GM18502 (cell line): ENCODE measurements around the gene ZNF580.
A peak's percentile ranks its signal among the peaks of the same experiment; 100 is the strongest.

Source experiments
- ATAC-seq: cut with Tn5 transposase; IDR thresholded peaks from one replicate; pipeline ENCODE4 v1.9.1; 2021; ENCODE audit warnings: mild to moderate bottlenecking; ENCODE audit not compliant: unreplicated experiment, poor library complexity

The ZNF580 gene

DNA sequence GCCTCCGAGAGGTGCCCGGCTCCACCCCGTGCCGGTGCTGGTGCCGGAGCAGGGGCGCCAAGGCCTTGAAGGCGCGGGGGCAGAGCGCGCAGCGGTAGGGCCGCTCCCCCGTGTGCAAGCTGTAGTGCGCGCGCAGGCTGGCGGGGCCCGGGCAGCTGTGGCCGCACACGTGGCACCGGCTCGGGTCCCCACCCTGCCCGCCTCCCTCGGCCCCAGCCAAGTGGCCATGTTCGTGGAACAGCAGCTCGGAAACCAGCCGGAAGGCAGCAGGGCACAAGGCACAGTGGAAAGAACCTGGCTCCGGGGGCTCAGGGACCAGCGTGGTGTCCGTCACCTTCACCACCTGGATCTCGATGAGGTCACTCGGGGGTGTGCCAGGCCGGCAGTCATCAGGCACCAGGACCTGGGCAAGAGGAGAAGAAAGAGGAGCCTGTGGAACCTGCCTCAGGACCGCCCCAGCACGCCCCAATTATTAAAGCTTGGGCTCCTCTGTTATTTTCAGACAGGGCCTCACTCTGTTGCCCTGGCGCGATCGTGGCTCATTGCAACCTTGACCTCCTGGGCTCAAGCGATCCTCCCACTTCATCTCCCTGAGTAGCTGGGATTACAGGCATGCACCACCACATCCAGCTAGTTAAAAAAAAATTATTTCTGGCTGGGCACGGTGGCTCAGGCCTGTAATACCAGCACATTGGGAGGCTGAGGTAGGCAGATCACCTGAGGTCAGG is 18.4 kb upstream of the ZNF580 start:
- no peak for ATAC-seq

DNA sequence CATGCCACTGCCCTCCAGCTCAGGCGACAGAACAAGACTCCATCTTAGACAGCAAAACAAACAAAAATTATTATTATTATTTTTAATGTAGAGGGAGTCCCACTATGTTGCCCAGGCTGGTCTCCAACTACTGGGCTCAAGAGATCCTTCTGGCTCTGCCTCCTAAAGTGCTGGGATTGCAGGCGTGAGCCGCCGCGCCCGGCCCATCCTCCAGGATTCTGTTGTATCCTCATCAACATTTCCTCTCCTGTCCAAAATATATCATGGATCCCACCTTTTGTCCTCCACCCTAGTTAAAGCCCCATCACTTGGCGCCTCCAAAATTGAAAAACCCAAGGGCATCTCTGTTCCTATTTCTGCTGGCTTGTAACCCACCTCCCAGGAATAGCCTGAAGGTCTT is 17.7 kb upstream of the ZNF580 start:
- ATAC-seq, result no peak

DNA sequence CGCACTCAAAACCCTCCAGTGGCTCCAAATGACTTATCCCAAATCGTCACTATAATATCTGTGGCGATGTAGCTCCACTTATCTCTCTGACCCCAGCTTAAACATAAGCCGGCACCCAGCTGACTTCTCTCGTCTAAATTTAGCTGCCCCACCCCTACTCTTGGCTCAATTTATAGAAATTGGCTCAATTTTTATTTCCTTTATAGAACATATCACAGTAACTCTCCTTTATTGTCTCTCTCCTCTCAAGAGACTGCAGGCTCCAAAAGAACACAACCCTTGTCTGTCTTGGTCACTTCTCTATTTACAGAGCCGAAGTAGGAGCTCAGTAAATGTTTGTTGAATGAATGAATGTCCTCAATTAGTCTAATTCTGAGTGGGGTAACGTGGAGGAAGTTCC is 17.2 kb upstream of the ZNF580 start:
- no peak for ATAC-seq

DNA sequence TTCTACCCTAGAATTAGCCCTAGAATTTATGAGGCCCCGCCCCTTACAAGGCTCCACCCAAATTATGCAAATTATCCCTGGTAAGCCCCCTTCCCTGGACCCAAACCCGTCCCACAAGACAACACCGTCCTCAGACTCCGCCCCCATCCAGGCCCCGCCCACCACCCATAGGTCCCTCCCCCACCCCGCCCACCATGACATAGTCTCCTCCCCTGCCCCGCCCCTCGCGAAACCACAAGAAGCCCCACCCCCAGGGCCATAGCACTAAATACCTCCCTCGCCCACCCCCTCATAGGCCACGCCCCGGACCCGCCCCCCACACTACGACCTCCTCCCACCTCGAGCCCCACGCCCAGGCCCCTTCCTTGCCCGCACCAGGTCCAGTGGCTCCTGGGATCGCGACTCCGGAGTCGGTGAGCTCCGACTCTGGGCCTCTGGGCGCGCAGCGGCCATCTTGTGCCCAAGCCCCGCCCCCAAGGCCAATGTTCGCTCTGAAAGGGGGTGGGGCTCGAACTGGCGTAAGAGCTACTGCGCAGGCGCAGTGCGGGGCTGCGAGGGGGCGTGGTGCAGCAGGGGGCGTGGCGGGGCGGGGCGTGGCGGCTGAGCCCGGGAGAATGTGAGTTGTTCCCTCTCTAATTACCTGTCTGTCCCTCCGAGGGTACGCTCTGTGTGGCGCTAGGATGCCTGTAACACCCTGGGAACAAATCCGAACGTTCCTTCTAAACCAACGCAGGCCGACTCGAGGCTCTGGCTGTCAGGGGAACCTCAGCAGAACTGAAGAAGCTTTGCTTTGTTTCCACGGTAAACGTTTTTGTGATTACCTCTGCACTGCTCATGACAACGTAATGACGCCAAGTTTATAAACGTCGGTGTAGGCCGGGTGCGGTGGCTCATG is 16.4 kb upstream of the ZNF580 start, which contains the start of gene ZNF784:
Gene ZNF784 (minus strand): TSS at position 458 of the 895 bp plus-strand sequence. CDS start 5 bp downstream, at position 453.
- ATAC-seq, result peak; percentile 63

DNA sequence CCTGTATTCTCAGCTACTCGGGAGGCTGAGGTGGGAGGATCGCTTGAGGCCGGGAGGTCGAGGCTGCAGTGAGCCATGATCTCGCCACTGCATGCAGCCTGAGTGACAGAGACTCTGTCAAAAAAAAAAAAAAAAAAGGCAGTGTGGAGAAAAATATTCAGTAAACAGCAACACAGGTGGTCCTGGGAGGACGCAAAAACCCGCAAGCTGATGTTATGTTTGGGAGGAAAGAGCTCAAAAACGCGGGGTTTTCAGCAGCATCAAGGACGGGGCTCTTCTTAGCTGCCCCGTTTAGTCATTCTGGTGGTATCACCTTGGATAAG is 15.8 kb upstream of the ZNF580 start:
- no peak for ATAC-seq

DNA sequence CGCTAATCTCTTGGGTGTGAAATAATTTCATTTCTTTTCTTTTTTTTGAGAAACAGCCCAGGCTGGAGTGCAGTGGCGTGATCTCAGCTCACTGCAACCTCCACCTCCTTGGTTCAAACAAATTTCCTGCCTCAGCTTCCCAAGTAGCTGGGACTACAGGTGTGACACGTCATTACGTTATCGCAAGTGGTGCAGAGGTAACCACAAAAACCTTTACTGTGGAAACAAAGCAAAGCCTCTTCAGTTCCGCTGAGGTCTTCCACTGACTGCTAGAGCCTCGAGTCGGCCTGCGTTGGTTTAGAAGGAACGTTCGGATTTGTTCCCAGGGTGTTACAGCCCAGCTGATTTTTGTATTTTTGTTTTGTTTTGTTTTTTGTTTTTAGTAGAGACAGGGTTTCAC is 14.5 kb upstream of the ZNF580 start:
- no peak for ATAC-seq

DNA sequence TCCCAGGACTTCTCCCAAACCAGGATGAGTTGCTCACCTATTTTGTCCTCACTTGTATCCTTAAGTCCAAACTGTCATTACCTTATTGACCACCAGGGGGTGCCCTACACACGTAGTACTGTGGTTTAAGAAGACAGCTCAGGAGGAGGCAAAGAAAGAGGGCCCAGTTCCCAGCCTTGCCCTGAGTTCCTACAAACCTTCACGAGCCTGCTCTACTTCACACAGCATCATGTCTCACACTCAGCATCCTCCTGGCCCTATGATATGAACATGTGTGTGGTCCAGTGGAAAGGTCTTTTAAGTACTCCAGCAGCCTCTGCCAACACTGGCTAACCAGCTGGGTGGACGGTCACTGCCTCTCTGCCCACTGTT is 8.4 kb upstream of the ZNF580 start:
- no peak for ATAC-seq

DNA sequence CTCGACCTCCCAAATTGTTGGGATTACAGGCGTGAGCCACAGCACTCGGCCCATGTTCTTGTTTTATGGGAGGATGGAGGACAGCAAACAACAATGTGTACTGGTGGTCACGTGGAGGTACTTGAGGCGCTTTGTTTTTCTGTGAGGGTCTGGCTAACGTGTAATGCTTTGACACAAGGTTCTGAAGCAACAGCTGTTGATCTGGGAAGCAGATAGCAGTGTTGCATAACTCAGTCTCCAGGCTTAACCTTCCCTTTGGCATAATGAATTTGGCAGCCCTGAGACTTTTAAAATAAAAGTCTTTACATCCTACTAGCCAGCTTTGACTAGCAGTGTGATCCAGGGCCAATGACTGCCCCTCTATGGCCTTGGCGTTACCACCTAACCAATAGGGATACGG is 6.9 kb upstream of the ZNF580 start:
- no peak for ATAC-seq

DNA sequence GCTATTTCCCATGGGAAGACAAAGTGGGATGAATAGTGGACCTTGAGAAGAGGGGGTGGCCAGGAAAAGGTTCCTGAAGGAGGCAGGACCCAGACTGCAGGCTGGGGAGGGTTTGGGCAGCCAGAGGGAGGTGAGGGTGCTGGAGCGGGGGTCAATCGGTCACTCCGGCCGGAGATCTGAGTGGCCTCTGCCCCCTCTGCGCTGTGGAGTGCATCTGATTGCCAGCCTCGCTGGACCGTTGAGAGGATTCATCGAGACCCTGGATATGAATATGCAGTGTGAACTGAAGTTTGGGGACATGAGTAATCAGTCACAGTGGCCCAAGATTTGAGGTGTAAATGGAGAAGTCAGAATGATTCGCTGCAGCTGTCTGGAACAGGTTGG is 5.5 kb upstream of the ZNF580 start:
- no peak for ATAC-seq

DNA sequence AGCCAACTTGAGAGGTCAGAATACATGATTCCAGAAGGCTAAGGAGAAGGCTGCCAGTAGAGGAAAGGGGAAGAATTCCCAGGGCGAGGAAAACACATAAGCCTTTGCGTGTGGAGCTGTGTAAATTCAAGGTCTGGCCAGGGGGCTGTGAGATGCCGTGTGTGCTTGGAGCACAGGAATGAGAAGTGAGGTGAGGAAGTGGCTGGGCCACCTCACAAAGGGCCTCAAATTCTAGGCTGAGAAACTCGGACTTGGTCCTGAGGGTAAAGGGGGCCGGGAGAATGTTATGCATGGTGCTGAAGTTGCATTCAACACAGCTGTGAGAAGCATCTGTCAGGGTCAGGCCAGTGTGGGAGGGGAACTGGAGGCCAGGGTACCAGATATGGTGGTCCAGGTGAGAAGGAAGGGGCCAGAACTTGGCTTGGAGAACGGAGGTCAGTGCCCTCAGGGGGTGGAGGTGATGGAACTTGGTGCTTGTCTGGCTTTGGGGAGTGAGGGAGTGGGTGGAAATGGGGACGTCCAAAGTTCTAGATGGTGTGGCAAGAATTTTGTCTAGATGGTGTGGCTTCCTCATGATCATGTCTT is 4.9 kb upstream of the ZNF580 start:
- no peak for ATAC-seq

DNA sequence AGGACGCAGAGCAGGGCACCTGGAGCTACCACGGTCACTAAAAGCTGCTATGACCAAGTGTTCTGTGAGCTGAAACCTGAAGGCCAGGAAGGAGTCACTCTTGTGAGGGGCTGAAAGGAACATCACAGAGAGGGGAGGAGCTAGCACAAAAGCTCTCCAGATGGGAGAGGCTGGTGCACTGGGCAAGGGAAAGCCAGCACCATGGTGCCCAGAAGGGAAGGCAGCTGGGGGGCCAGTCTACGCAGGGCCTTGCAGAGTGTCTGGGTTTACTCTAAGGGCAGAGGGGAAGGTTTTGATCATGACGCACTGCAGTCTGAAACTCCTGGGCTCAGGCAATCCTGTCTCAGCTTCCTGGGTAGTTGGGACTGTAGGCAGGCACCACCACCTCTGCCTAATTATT is 4.1 kb upstream of the ZNF580 start:
- no peak for ATAC-seq

DNA sequence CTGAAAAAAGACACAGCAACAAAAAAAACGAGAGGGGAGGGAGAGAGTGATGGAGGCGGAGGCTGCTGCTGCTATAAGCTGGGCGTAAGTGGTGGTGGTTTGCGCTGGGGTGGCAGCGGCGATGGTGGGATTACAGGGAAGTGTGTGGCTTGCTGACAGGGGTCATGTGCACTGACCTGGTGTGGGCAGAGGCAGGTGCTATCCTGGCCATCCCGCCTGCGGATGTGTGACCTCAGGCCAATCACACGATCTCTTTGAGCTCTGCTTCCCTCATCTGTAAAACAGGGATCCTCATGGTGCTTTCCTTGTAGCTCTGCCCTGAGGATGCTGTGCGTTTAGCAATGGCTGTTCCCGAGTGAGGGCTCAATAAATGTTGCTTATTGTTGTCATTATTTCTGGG is 3.3 kb upstream of the ZNF580 start:
- ATAC-seq, result no peak

DNA sequence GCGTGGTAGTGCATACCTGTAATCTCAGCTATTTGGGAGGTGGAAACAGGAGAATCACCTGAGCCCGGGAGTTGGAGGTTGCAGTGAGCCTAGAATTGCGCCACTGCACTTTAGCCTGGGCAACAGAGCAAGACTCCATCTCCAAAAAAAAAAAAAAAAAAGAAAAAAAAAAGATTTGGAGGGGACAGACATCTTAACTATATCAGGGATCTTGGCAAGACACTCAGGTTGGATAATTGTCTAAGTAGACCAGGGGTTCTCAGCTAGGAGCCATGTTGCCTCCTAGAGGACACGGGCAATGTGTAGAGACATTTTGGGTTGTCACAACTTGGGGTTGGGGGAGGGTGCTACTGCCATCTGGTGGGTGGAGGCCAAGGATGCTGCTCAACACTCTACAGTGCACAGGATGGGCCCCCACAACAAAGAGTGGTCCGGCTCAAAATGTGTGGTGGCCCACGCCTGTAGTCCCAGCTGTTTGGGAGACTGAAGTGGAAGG is 1.9 kb upstream of the ZNF580 start:
- no peak for ATAC-seq

DNA sequence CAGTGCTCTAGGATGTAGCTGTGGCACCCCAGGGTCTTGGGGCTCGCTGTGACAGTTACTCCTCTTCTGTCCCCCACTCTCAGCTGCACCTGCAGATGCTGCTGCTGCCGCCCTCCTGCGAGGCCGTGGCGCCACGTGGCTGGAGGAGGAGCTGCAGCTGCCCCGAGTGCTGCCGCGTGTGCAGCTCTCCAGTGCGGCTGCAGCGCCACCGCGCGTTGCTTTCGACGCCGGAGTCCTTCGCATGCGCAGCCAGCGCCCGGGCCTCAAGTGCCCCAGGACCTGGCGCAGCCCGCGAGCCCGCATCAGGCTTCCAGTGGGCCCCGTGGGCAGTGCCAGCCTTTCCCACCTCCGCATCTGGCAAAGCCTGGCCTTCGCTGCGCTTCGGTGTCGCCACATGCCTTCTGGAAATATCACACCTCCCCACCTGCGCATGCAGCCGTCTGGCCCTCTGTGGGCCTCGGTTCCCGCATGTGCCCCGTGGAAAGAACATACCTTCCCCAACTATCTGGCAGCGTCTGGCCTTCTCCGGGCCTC is 692 bp upstream of the ZNF580 start:
- ATAC-seq, result peak; percentile 19

DNA sequence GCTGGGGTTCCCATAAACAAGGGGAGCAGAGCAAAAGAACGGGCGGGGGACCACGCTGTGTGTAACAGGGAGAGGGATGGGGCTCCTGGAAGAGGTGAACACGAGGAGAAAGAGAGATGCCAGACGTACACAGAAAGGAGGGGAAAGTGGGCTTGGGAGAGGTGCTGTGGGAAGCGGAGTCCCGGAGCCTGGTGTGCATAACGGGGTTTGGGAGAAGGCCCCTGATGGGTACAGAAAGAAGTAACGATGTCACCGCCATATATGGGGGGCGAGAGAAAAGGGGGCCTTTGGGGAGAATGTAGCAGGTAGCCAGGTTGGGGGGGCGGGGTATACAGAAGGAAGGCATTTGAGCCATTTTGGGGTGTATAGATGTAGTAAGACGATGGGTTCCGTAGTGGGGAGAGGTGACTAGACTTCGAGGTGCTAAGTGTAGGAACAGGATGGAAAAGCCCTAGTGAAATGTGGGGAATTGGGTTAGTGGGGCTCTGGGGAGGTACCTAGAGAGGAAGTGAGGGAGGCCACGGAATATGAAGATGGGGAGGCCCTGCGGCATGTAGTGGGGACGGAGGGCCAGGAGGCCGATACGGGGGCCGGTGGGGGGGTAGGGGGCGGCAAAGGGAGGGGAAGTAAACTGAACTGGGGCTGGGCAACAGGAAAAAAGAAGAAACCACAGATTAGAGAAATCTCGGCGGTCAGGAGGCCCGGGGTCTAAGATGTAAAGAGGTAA is 787 bp downstream of the ZNF580 start:
- no peak for ATAC-seq

DNA sequence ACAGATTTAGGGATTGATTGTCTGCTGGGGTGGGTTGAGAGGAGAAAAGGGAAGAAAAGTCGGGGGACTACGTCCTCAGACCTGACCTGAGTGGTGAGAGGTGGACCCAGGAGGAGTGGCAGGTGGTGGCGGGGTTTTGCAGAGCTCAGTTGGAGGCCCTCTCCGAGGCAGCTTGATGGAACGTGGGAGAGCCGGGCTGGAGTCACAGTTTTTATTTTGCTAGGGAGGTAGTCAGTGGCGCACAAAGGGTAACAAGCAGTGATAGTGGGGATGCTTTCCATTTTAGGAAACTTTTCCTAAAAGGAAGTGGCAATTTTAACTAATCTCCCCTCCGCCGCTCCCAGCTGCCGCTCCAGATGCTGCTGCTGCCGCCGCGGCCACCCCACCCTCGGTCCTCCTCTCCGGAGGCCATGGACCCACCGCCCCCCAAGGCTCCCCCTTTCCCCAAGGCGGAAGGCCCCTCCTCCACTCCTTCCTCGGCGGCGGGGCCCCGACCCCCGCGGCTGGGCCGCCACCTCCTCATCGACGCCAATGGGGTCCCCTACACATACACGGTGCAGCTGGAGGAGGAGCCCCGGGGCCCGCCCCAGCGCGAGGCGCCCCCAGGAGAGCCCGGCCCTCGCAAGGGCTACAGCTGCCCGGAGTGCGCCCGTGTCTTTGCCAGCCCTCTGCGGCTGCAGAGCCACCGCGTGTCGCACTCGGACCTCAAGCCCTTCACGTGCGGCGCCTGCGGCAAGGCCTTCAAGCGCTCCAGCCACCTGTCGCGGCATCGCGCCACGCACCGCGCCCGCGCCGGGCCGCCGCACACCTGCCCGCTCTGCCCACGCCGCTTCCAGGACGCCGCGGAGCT is 1.6 kb downstream of the ZNF580 start:
- no peak for ATAC-seq

DNA sequence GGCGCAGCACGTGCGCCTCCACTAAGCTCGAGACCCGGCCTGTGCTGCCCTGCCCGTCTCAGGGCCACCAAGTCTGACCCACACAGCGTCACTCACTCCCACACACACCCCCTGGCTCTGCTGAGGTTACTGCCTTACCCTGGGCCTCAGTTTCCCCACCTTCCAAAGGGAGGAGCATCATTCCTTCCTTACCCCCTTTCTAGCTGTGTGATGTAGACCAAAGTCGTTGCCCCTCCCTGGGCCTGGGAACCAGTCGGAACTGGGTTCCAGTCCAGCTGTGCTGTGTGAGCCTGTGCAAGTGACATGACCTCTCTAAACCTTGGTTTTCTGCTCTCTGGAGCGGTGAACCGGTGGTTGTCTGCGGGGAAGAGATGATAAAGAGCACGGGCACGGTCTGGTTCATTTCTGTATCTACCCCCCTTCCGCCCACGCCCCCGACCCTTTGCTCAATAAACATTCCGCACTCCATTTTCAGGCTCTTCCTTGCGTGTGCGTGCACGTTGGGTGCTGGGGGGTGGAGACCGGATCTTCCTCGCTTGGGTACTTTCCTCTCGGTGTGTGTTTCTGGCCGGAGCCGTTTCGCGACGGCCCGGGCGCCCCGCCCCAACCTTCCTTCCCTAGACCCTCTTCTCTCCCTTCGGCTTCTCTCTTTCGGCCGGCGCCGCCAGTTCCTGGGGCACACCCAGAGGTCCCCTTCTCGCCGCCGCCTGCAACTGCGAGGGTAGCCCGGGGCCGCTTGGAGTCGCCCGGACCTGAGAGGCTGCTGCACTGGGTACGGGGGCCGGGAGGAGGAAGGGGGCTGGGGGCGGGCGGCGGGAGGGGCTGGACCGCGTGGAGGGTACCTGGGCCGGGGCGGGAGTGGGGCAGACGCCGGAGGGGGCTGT is 2.4 kb downstream of the ZNF580 start, which contains the start of gene ZNF581:
Gene ZNF581 (plus strand): TSS at position 647 of the 884 bp plus-strand sequence. CDS start 923 bp downstream, outside the sequence.
- ATAC-seq, result no peak

DNA sequence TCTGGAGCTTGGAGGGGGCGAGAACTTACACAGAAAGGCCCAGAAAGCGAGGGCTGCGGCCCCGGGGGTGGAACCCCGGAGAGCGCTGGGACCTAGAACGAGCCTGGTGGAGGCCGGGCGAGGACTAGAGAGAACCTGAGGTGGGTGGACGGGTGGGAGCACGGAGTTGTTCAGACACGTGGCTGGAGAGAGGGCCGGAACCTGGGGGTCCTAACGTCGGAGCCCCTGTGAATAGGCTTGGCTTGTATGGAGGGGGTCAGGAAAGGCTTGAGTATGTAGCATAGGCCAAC is 3.0 kb downstream of the ZNF580 start:
- no peak for ATAC-seq
